Panc1 (cell line): ENCODE data around the gene ARL11. TPM values are rescaled to one million over a fixed set of nuclear protein-coding genes. Genes with fewer than 3 reads are reported as not detected.

Experiments
- ATAC-seq: fragments of 200-7000 bp; cut with Tn5 transposase; 2 replicates; pipeline ENCODE4 v1.9.1; 2020; ENCODE audit warnings: mild to moderate bottlenecking, moderate library complexity
- BruUV-seq: library from RNA; stranded (reverse); fragments of 400-500 nt; replicated peaks from 2 replicates; lab custom pipeline; 2021; lab: Mats Ljungman, UMichigan
- CTCF ChIA-PET: fragments of 300-600 bp; sonication (Branson Sonifier 250); formaldehyde crosslinking; loops from one replicate; lab custom pipeline; 2022; ENCODE audit warnings: antibody characterized with exemption; lab: Charles Lee
- POLR2A ChIA-PET: fragments of 300-600 bp; sonication (Branson Sonifier 250); formaldehyde crosslinking; loops from one replicate; lab custom pipeline; 2022; ENCODE audit warnings: antibody characterized with exemption; lab: Charles Lee
- DNase-seq: peaks from one replicate; pipeline ENCODE4 v3.0.0-alpha.2; 2010; ENCODE audit warnings: low read depth, low spot score
- H3K27ac ChIP-seq: 2 replicates; pipeline ENCODE4 v1.5.1; 2011; ENCODE audit warnings: mild to moderate bottlenecking, low read length, inconsistent platforms
- H3K27me3 ChIP-seq: fragments of 200-500 bp; sonication (Bioruptor generic); 2 replicates; pipeline ENCODE4 v1.6.0; 2014; ENCODE audit warnings: low read length, inconsistent platforms; ENCODE audit not compliant: control insufficient read depth, insufficient read depth
- H3K36me3 ChIP-seq: fragments of 200-500 bp; sonication (Bioruptor generic); 2 replicates; pipeline ENCODE4 v1.5.1; 2014; ENCODE audit warnings: inconsistent platforms, mild to moderate bottlenecking, low read length, moderate library complexity; ENCODE audit not compliant: control insufficient read depth, insufficient read depth
- H3K4me1 ChIP-seq: 2 replicates; pipeline ENCODE4 v1.5.1; 2011; ENCODE audit warnings: inconsistent platforms, mild to moderate bottlenecking, low read length, moderate library complexity; ENCODE audit not compliant: control insufficient read depth, insufficient read depth
- H3K4me3 ChIP-seq, 2 experiments: 2 replicates each; pipeline ENCODE4 v1.5.1; 2011 to 2012; ENCODE audit warnings: low read depth in 2 of 2, low read length in 2 of 2, mild to moderate bottlenecking in 2 of 2, inconsistent platforms in 1 of 2, moderate library complexity in 1 of 2
- H3K9me3 ChIP-seq: fragments of 200-500 bp; sonication (Bioruptor generic); 2 replicates; pipeline ENCODE4 v1.5.1; 2014; ENCODE audit warnings: low read depth, mild to moderate bottlenecking, inconsistent platforms, low read length, moderate library complexity; ENCODE audit not compliant: control insufficient read depth, insufficient read depth
- CTCF ChIP-seq: fragments of 450-650 bp; IDR thresholded peaks from 2 replicates; pipeline ENCODE4 v1.5.1; 2017; ENCODE audit warnings: mild to moderate bottlenecking
- POLR2AphosphoS5 ChIP-seq: IDR thresholded peaks from 2 replicates; pipeline ENCODE4 v1.6.1; 2012; ENCODE audit warnings: mild to moderate bottlenecking, low read depth, low read length, moderate library complexity
- REST ChIP-seq, 2 experiments: IDR thresholded peaks; 2 replicates each; pipeline ENCODE4 v1.6.1; 2011 to 2012; ENCODE audit warnings: low read depth in 2 of 2, control low read depth in 1 of 2, low read length in 1 of 2, mild to moderate bottlenecking in 1 of 2, moderate library complexity in 1 of 2; ENCODE audit not compliant: insufficient read depth in 1 of 2
- SIN3A ChIP-seq: IDR thresholded peaks from 2 replicates; pipeline ENCODE4 v1.6.1; 2012; ENCODE audit warnings: low read depth, mild to moderate bottlenecking, low read length, moderate library complexity, borderline replicate concordance; ENCODE audit not compliant: insufficient read depth
- TCF7L2 ChIP-seq: IDR thresholded peaks from 2 replicates; pipeline ENCODE4 v1.6.1; 2011; ENCODE audit warnings: mild to moderate bottlenecking, low read depth, low read length, inconsistent platforms
- in situ Hi-C: cut with HindIII; loops from 2 replicates; pipeline ENCODE4 v1.10.0; 2016; ENCODE audit warnings: low sequenced_read_pairs, low pct_unique_long_range_greater_than_20kb
- intact Hi-C: fragments of 100-400 bp; cut with micrococcal nuclease; formaldehyde crosslinking; loops from one replicate; pipeline ENCODE4 v1.10.0; 2022; ENCODE audit not compliant: unreplicated experiment
- total RNA-seq: library from RNA; stranded (reverse); gene quantifications from one replicate; pipeline ENCODE4 v1.2.1, GENCODE V29; 2021; ENCODE audit not compliant: unreplicated experiment

ARL11 gene
- total RNA-seq, 1 experiment from 2014 or later, result not detected

DNA sequence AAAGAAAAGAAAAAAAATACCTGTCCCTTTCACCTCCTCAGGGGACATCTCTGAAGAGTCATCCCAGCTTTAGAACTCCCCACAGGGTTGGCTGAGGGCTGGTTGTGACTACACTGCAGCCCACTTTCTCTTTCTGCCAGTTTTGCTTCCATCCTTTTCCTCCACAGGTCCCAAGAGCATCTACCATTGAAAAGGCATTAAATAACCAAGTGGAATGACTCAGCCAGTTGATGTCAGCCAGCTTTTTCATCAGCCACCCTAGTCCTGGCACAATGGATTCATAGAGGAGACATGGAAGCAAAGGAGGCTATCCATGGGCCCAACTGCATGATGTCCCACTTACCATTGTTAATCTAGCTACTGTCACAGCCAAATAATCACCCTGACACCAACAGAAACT lies 33.7 kb upstream of the ARL11 start:
- TF ChIP-seq CTCF, result no peak
- no peak for TF ChIP-seq POLR2AphosphoS5
- no peak for TF ChIP-seq TCF7L2
- no peak for TF ChIP-seq SIN3A
- no peak for TF ChIP-seq REST (IDR thresholded peaks at IDR 0.05; ENCODE audit: insufficient read depth in 1 of 2, low read depth in 2 of 2, low read length in 1 of 2)
- Histone ChIP-seq H3K36me3 (no peaks in the 10 kb centered on the region), H3K9me3 (no peaks in the 10 kb centered on the region), H3K27ac (no peak overlapping the region), H3K27me3 (no peaks in the 10 kb centered on the region), H3K4me3 (no peak overlapping the region), H3K4me1 (no peaks in the 10 kb centered on the region)
- no TSS peak for BruUV-seq
- ChIA-PET POLR2A (no interaction called here), CTCF (no interaction called here)
- DNase-seq (no peak), ATAC-seq (no peak)
- in situ Hi-C loops, result no loop called here
- intact Hi-C loops, result no loop called here

- TF ChIP-seq CTCF (no peak), POLR2AphosphoS5 (no peak), REST (IDR thresholded peaks at IDR 0.05; ENCODE audit: insufficient read depth in 1 of 2, low read depth in 2 of 2, low read length in 1 of 2) (no peak), SIN3A (no peak), TCF7L2 (no peak)
These were observed 32.1 kb upstream of the ARL11 start for GRCh38 chr13:49596221-49596620.

More at GRCh38 chr13:49596221-49596620, 32.1 kb upstream of the ARL11 start:
- DNase-seq, result no peak
- intact Hi-C loops, result no loop called here
- Histone ChIP-seq H3K36me3 (no peaks in the 10 kb centered on the region), H3K27me3 (no peaks in the 10 kb centered on the region), H3K27ac (no peak overlapping the region), H3K9me3 (no peaks in the 10 kb centered on the region), H3K4me3 (no peak overlapping the region), H3K4me1 (no peaks in the 10 kb centered on the region)
- CTCF ChIA-PET, result no interaction called here
- BruUV-seq, result no TSS peak
- POLR2A ChIA-PET, result no interaction called here
- in situ Hi-C loops, result no loop called here
- no peak for ATAC-seq
